Stimulated activated CD8-positive, alpha-beta memory T cell treated with anti-CD3 and anti-CD28 coated beads, Interleukin-12 subunit alpha, Interleukin-12 subunit beta, amount 100 ng/mL, for 24 hours (primary cell): ENCODE measurements around the gene BTG4.

Source experiments
- DNase-seq: peaks from one replicate; pipeline ENCODE4 v3.0.0-alpha.2; 2020; ENCODE audit errors: extremely low read depth

BTG4 gene

DNA sequence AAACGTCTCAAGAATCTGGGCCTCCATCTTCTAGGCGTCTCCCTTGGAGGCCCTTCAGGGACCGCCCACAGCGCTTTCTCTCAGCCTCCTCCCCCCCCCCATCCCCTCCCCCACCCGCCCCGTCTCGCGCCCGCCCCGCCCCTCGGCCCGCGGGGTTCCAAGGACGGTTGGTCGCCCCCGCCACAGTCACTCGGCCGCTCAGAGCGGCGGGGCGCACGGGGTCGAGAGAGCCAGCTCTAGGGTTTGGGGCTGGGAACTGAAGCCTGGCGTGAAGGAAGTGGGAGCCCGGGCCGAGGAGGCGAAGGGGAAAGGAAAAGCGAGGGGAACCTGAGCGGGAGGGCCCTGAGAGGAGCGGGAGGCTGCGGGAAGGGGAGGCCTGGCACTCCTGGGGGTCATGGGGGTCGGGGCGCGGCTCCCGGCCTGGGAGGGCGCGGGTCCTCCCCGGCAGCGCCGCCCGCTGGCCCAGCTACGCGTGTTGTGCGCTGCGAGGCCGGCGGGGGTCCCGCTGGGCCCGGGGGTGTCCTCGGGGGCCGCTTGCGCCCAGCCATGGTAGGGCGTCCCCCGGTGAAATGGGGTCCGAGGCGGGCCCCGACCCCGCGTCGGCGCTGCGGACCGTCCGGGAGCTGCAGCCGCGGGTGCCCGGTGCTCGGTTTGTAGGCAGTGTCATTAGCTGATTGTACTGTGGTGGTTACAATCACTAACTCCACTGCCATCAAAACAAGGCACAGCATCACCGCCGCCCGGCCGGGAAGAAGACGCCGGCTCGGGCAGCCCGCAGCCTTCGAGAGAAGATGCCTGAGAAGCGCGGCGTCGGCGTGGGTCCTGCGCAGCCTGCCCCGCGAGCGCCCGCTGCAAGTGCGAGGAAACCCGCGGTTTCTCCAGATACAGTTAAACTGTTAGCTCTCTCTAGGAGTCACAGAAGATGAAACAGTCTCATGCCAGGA lies at the start of gene BTG4:
Gene BTG4 (minus strand): TSS at position 91 of the 944 bp plus-strand sequence. CDS start 13,610 bp downstream, outside the sequence.
- DNase-seq, result no peak

DNA sequence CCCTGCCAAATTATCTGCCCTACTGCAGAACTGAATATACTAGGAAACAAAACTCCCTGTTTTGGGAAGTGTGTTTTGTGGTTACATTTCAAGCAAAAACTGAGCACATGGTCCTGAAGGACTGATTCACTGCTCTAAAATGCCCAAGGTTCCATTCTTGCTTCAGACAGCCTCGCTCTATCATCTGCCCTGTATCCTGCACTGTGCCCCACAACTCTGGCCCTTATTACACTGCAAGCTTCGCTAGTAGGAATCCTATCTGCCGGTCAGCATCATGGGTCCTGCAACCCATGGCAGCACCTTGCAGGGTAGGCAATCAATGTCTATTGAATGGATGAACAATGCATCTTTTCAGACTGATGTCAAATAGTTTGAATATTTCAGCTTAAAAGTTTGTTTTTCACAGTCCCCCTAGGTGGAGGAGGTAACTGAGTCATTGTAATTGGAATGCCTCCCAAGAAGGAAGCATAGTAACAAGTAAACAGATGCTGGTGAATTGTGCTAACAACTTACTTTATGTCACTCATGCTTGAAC lies 49.7 kb upstream of the BTG4 start:
- DNase-seq, result no peak

DNA sequence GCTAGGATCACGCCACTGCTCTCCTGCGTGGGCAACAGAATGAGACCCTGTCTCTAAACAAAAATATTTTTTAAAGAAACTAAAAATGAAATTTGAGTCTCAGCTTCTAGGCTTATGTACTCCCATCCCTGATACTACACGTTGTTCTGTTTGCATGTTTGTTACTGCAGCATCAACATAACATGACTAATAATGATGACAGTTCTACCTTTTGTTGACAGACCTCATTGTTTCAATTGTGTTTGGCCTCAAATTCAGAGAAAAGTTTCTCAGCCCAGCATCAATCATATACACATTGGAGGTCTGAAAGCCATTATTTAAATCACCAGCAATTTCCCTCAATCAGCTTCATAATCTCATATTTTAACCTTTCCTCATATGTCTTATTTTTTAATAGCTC lies 49.1 kb upstream of the BTG4 start:
- DNase-seq, result no peak

DNA sequence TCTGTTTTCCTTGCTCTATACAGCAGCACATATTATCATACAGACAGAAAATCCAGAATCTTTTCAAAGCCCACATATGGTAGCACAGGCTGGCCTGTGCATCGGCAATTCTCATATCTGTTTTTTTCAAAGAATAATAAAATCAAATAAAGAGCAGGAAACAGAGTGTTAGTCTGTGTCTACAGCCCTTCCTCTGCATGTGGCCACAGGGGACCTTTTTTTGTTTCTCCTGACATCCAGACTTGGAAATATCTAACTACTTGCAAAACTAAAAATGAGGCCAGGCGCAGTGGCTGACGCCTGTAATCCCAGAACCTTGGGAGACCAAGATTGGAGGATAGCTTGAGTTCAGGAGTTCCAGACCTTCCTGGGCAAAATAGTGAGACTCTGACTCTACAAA lies 48.6 kb upstream of the BTG4 start:
- DNase-seq, result no peak

DNA sequence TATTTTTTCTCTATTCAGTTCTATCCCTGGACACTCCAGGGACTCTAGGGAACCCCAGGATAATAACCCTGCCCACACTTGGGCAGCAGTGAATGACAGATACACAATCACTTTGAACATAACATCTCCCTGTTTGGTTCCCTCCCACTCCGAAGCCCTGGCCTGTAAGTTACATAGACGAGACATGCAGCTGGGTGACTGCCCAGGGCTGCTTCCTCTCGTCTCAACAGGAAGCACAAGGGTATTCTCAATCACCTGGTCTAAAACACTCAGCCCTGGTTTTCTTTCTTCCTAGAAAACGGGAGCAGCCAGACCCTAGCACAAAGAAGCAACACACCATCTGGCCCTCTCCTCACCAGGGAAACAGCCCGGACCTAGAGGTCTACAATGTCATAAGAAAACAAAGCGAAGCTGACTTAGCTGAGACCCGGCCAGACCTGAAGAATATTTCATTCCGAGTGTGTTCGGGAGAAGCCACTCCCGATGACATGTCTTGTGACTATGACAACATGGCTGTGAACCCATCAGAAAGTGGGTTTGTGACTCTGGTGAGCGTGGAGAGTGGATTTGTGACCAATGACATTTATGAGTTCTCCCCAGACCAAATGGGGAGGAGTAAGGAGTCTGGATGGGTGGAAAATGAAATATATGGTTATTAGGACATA lies 47.7 kb upstream of the BTG4 start:
- no peak for DNase-seq

DNA sequence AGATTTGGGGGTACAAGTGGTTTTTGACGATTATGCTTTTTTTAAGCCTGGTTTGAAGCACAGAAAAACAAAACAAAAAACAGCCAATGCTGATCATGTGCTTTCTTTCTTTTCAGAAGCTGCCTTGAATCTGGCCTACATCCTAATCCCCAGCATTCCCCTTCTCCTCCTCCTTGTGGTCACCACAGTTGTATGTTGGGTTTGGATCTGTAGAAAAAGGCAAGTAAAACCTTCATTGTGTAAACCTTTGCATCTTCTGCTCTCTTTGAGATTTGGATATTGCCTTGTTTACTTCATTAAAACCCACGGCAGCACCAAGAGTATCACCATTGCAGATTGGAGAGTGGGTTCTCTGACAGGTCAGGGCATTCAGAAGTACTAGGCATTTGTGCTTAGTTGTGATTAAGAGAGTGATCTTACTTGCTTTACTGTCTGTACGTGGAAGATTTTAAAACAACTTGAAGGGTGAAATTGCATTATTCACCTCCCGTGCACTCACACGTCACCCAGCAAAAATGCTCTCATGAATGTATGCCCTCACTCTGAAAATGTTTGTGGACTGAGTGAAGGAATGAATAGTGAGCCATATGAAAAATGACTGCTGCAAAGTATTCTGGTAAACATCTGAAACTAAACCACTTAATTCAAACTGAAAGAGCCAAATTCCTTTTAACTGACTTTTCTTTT lies 45.4 kb upstream of the BTG4 start:
- DNase-seq, result no peak

DNA sequence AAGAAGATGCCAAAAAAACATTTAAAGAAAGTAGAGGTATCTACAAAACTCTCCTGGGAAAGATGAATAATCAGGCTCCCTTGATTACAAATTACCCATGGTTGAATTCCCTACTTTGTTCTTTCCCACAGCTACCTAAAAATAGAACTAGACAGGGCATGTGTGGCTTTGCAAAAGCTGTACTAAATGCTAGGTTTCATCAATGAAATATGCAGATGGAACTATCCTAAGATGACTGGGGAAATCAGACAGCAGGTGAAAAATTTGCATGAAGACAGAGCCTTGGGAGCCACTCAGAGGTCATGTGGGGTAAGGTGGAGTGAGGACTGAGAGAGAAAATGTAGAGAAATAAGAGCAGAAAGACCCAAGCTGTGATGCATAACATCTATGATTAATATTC lies 43.1 kb upstream of the BTG4 start:
- no peak for DNase-seq

DNA sequence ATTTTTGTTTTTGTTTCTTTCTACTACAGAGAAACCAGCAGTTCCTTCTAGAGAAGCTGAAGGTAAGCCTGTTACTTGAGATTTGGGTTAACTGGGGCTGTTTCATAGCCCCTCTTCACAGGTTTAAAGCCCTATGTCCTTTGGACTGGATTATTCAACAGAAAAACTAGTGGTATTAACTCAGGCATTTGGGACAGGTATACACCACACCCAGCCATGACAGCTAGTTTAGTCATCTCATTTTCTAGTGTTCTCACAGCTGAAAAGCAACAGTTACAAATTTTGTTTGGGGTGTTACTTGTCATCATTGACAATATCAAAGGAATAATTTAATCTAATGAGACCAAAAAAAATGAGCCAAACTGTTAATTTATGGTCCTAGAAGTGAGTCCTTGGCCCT lies 42.3 kb upstream of the BTG4 start:
- DNase-seq, result no peak

DNA sequence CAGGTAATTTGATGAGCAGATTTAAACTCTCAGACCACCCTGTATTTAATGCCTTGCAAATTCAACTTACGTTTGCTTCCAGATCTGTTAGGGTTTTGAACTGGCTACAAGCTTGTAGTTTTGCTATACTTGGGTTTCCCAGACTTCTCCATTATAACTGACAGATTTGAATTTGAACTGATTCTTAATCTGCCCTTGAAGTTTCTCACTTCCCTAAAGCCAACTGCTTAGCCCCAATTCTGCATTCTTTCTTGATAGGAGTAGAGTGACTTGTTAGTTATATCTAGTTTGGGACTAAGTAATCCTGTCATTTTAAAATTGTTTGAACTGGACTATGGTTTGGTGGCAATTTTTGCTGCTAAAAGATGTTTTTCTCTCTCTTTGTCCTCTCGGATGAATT lies 38.1 kb upstream of the BTG4 start:
- no peak for DNase-seq

DNA sequence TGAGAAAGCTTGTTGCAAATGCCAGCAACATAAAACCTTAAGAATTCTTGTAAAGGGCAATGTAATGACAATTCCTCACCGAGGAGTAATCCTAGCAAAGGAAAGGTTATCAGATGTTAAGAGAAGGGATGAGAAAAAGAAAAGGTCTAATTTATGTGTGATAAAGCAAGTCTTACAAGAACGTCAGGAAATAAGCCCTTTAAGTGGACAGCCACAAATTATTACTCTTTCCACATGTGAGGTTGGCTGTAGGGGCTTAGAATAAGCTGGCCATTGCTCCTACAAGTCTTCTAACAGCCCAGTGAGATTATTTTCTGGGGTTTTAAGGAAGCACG lies 37.6 kb upstream of the BTG4 start:
- no peak for DNase-seq

DNA sequence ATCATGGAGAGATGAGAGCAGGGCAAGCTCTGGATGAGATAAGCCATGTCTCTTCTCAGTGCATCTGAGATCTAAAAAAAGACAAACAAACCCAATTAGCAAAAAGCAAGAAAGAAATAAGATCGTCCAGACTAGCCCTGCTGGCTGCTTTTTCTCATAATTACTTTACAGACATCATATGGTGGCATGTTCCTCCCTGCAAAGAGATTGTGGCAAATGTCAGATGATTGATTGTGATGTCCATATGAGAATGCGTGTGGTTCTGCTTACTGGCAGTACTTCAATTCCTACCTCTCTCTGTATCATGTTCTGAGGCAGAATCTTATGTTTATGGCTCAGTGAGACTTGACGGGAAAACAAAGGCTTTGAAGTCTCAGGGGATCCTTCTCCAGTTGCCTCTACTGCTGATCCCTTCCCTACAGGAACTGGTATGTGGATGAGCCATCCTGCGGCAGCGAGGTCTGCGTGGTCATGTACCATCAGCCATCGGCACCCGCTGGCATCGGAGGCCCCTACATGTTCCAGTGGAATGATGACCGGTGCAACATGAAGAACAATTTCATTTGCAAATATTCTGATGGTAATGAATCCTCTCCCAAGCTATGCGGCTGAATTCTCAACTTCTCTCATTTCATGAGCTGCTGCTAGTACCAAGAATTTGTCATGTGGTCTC lies 37.1 kb upstream of the BTG4 start:
- no peak for DNase-seq

DNA sequence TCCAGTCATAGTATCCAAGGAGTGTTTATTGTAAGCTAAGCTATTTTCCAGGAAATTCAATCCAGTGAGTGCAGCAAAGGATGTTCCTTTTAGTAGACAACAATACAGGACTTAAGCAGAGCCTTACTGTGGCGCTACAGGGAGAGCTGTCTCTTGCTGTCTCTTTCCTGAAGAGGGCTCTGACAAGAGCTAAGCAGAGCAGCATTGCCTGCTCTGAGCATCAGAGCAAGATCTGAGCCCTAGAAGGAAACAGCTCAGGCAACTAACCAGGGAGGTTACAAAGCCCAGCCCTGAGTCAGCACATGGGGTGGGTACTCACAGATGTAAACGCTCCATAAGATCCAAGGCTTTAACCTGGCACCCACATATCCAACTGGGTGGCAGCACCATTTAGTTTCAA lies 36.3 kb upstream of the BTG4 start:
- DNase-seq, result no peak

DNA sequence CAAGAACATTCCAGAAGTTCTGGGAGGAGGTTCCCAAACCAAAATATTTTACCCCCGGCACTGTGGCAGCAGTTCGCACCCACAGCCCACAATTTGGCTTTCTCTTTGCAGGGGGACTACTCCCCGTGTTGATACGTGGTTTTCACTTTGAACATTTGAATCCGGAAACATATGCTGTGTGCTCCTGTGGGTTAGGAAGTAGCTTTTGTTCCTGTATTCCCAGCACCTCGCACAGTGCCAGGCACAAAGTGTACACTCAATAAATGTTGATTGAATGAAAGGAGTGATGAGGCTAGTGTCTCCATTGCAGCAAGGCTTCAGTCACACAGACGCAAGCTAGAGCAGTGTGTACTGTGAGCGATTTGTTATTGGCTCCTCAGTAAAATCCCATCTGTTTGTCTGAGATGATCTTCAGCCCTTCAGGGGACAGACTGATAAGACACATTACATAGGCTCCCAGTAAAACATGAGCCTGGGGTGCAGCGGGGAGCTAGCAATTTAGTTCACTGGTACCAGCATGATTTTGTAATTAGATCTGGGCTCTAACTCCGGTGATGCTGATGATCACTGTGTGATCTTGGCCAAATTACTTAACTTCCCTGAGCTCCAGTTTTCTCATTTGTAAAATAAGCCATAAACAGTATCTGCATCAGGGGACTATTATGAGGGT lies 30.6 kb upstream of the BTG4 start:
- DNase-seq, result no peak

DNA sequence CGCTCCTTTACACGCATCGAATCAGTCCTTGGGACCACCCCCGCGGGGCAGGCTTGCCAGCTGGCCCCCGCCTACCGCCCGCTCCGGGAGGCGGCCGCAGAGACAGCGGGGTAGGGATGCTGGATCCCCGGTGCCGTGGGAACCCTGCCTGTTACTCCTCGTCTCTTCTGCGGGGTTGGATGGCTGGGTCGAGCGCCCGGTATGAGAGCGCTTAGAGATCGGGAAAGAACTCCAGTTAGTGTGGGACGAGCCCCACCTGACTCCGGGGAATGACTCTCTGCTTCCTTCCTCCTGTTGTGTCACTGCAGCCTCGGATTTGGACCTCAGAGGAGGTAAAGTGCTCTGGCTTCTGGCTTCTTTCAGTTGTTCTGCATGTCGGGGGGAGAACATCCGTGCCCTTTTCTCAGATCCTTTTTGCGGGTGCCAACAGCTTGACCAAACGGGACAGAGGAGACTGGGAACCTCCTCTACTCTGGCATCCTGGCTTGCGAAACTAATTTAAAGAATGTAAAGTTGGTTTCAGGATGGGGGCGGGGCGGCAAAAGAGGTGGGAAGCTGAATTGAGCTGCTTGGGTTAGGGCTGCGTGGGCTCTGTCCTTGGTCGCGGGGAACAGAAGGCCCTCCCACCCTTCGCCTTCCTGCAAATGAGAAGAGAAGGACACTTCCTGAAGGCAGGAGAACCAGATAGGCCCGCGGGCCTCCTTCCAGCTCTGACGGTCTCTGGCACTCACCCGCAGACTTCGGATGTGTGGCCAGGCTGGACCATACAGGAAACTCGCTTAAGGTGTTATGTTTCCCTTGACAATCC lies 29.3 kb upstream of the BTG4 start:
- no peak for DNase-seq

DNA sequence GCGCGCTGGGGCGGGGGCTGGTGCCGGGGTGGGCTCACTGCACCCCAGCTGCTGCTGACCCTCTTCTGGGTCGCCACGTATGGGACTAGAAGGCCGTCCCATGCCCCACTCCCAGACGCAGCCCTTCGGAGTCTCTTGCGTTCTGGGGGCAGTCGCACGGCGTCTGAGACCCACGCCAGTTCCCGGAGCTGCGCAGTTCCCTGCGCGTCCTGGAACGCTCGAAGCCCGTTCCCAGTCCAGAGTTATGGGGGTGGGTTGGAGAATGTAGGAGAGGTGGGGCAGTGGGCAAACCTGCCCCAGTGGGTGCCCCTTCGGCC lies 28.7 kb upstream of the BTG4 start:
- DNase-seq, result no peak

DNA sequence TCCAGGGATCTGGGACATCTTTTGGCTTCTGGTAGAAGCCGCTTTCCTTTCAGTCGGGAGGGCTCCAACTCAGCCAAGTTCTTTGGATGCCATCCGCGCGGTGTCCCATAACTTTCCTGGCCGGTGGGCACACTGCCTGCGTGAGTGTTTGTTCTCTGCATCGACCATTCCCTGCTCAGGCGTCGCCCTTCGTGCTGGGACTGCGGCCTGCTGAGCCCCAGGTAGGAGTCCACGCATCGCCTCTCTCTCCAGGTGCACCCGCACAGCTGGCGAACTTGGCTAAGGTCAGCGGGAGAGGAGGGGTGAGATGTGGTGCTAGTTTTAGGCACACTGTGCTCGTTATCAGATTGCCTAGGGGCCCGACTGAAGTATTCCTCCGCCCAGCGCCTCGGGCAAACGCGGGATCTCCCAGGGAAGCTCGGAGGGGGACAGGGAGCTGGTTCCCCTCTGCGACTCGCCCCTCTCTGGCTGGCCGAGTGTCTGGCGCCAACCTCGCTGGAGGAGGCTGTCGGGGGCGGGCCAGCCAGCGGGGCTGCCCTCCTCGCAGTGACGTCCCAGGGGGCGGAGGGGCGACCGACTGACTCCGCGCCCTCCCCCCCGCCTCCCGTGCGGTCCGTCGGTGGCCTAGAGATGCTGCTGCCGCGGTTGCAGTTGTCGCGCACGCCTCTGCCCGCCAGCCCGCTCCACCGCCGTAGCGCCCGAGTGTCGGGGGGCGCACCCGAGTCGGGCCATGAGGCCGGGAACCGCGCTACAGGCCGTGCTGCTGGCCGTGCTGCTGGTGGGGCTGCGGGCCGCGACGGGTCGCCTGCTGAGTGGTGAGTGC lies 28.1 kb upstream of the BTG4 start, which contains the start of gene LAYN:
Gene LAYN (plus strand): TSS at position 607 of the 823 bp plus-strand sequence. CDS start 124 bp downstream, at position 731.
- DNase-seq, result no peak

DNA sequence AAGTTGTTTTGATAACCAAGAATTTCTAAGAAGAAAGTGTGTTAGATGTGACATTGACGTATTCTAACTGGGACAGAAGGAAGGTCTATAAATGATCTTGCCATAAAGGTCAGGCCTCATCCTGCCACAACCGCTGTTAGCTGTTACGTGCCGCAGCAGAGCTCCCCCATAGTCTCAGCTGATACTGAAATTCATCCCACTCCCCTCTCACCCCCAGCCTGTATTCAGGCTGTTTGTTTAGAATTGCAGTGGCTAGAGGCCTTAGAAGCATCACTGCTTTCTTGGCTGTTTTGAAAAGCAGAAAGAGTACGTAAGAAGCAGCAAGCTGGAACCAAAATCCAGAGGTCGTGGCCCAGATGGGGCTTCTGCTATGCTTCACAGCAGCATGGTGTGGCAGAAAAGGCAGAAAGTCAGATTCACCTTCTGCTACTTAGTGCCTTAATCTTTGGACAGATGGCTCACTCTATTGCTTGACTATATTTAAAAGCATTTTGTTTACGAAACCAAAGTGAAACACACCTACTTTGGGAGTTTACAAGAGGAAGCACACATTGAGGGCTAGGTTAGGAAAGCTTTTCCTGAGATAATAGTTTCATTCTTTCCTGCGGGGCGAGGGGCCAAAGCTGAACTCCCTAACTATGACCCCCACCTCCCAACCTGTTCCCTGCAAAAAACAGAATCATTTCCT lies 27.4 kb upstream of the BTG4 start:
- no peak for DNase-seq

DNA sequence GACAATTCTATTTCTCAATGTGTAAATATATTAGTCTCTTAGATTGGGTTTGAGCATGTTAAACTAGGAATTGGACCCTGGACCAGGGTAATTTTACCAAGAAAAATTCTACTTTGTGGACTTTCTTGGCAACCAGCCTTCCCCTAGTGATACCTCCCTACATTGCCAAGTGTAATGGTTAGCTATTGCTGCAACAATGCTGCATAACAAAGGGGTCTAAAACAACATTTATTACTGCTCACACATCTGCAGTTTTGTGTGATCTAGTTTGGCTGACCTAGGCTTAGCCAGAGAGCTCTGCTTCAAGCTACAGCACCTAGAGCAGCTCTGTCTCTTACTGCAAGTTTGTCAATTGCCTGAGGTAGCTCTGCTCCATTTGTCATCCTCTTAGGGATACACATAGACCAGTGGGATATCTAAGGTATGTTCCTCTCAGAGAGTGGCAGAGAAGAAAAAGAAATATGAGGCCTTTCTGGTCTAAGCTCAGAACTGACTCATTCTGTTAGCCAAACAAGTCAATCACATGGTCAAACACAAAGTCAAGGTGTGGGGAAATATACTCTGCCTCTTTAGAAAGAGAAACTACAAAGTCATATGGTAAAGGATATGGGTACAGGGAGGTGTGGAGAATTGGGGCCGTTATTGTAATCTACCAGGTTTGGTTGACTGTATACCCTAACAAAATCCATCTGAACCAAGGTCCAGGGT lies 26.4 kb upstream of the BTG4 start:
- no peak for DNase-seq
